Chondrocyte (in vitro differentiated cells): ENCODE results near the gene MCRIP2. TPM values are rescaled to one million over a fixed set of nuclear protein-coding genes. Genes with fewer than 3 reads are reported as not detected.

Source experiments
- DNase-seq: peaks from one replicate; pipeline ENCODE4 v3.0.0; 2021; ENCODE audit warnings: mixed read lengths, low spot score
- H3K27ac Mint-ChIP-seq: one replicate; pipeline ENCODE4 v1.8.0; 2021; ENCODE audit warnings: mild to moderate bottlenecking, moderate library complexity, mixed read lengths; ENCODE audit not compliant: unreplicated experiment
- H3K27me3 Mint-ChIP-seq: 2 replicates; pipeline ENCODE4 v1.8.0; 2021; ENCODE audit warnings: low read depth, mixed read lengths
- H3K36me3 Mint-ChIP-seq: 2 replicates; pipeline ENCODE4 v1.8.0; 2021; ENCODE audit warnings: low read depth, mixed read lengths
- H3K4me1 Mint-ChIP-seq: 2 replicates; pipeline ENCODE4 v1.8.0; 2021; ENCODE audit warnings: low read depth, mild to moderate bottlenecking, mixed read lengths
- H3K4me3 Mint-ChIP-seq: one replicate; pipeline ENCODE4 v1.8.0; 2021; ENCODE audit warnings: mild to moderate bottlenecking, moderate library complexity, mixed read lengths; ENCODE audit not compliant: unreplicated experiment
- H3K9me3 Mint-ChIP-seq: 2 replicates; pipeline ENCODE4 v1.8.0; 2021; ENCODE audit warnings: low read depth, mixed read lengths
- CTCF ChIP-seq: fragments of 200-600 bp; sonication (generic); IDR thresholded peaks from 2 replicates; pipeline ENCODE4 v1.5.0; 2021; ENCODE audit warnings: antibody characterized with exemption, mild to moderate bottlenecking, moderate library complexity
- total RNA-seq: library from RNA; stranded (reverse); gene quantifications from 3 replicates; pipeline ENCODE4 v1.2.1, GENCODE V29; 2021

MCRIP2 gene
- total RNA-seq, 1 donor from 2014 or later = 15.3 TPM

DNA sequence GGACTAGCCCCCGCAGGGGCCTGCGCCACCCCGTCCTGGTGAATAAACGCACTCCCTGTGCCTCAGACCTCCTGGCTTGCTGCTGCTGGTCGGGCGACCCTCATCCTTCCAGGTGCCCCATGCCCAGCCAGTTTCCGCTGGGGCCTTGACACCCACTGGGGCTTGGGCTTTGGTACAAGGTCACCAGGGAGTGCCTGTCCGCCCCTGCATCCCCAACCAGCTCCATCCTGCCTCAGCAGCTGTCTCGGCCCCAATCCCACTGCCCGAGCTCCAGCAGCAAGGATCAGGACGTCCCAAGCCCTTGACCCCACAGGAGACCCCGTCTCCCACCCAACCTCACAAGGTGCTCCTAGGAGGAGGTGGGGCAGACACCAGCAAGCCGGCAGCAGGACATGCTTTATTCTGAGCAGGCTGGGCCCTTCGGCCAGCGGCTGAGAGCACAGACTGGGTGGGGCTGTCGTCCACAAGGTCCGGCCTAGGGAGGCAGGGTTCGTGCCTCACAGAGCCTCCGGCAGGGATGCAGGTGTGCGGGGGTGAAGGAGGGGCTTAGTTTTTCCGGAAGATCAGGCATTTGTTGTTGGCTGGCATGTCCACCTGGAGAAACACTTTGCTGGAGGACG lies 7.5 kb upstream of the MCRIP2 start:
- Mint-ChIP-seq H3K27ac (no peak overlapping the region), H3K4me1 (peaks cover 11% of the 10 kb centered on the region), H3K27me3 (no peaks in the 10 kb centered on the region), H3K4me3 (peak overlapping the region; percentile 42), H3K36me3 (no peaks in the 10 kb centered on the region), H3K9me3 (no peaks in the 10 kb centered on the region)
- no peak for DNase-seq
- no peak for TF ChIP-seq CTCF

GRCh38 chr16:634996-635395 lies 6.6 kb upstream of the MCRIP2 start:
- peak overlapping the region; percentile 65 for H3K4me3 Mint-ChIP-seq
- H3K9me3 Mint-ChIP-seq = no peaks in the 10 kb centered on the region
- peaks cover 8% of the 10 kb centered on the region for H3K4me1 Mint-ChIP-seq
- no peak for TF ChIP-seq CTCF
- no peaks in the 10 kb centered on the region for H3K27me3 Mint-ChIP-seq
- DNase-seq = no peak
- no peaks in the 10 kb centered on the region for H3K36me3 Mint-ChIP-seq
- H3K27ac Mint-ChIP-seq = peak overlapping the region; percentile 27

GRCh38 chr16:635573-636205 lies 5.9 kb upstream of the MCRIP2 start:
- no peaks in the 10 kb centered on the region for H3K36me3 Mint-ChIP-seq
- H3K9me3 Mint-ChIP-seq = no peaks in the 10 kb centered on the region
- peak; percentile 22 for TF ChIP-seq CTCF
- peaks cover 8% of the 10 kb centered on the region for H3K4me1 Mint-ChIP-seq
- H3K27ac Mint-ChIP-seq = no peak overlapping the region
- no peaks in the 10 kb centered on the region for H3K27me3 Mint-ChIP-seq
- peak overlapping the region; percentile 84 for H3K4me3 Mint-ChIP-seq
- no peak for DNase-seq

DNA sequence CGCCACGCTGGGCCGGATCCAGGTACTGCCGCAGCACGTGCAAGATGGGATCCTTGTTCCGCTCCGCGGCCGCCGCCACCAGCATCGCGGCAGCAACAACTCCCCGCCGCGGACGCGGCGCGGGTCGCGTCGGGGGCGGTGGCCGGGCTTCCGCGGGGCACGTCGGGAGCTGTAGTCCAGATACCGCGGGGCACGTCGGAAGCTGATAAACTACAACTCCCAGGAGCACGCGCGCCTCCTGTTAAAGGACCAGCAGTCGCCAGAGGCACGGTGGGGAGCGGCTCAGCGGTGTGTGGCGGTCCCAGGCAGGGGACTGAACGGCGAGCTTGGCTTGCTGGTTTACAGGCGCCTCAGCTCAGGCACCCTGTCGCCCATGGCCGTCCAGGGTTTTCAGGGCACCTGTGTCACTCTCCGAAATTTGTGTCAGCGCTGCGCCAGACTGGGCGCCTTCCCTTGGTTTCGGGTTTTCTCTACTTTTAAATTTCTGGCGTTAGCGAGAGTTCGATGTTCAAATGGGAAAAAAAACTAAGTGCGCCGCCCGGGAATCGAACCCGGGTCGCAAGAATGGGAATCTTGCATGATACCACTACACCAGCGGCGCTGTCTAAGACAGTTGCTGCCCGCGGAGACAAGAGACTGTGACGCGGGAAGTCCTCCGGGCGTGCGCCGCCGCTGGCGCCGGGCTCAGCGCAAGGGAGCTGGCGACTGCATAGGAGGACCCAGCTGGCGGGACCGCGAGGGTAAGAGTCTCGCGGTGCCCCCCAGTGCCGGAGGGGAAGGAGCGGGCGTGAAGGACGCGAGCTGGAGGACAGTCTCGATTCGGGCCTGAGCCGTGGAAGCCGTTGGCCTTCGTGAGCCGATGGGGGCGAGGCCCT lies 5.2 kb upstream of the MCRIP2 start, which contains the start of gene METTL26:
TSS of gene METTL26 (minus strand) at position 100 of the 875 bp plus-strand sequence. CDS start at position 85, 15 bp downstream.
- DNase-seq = no peak
- no peaks in the 10 kb centered on the region for H3K27me3 Mint-ChIP-seq
- H3K9me3 Mint-ChIP-seq = no peaks in the 10 kb centered on the region
- H3K27ac Mint-ChIP-seq = peak within 1 kb of the TSS; percentile 98
- H3K4me3 Mint-ChIP-seq = peak within 1 kb of the TSS; percentile 84
- no peaks in the 10 kb centered on the region for H3K36me3 Mint-ChIP-seq
- H3K4me1 Mint-ChIP-seq = peaks cover 8% of the 10 kb centered on the region
- TF ChIP-seq CTCF = no peak
